Measurements from ENCODE around the gene ZFHX3. TPM values are rescaled to one million over a fixed set of nuclear protein-coding genes. Genes with fewer than 3 reads are reported as not detected.
A peak's percentile ranks its signal among the peaks of the same experiment; 100 is the strongest.
"Not testable (repeated sequence)": the region's sequence is repeated elsewhere in the genome, so short reads cannot be mapped to it uniquely, and the experiment has no call there.

ZFHX3 gene
- total RNA-seq, 6 experiments from 2014 or later: 14.5 to 25.8 (median 15.8) TPM

DNA sequence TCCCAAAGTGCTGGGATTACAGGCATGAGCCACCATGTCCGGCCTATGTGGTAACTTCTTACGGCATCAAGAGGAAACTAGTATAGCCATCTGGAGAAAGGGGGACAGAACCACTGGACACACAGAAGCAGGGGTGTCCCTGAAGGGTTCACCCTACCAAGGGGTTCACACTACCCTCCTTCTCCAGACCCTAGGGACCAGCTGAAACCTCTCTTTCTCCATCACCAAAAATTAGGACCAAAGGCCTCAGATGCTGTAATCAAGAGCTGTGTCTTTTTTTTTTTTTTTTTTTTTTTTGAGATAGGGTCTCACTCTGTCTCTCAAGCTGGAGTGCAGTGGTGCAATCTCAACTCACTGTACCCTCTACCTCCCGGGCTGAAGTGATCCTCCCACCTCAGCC is 33.2 kb downstream of the ZFHX3 start:
- no peak for TF ChIP-seq CTCF (IDR thresholded peaks at IDR 0.05)
- Mint-ChIP-seq H3K9me3 (no peaks in the 10 kb centered on the region), H3K36me3 (ENCODE audit: low read depth) (peaks cover 9% of the 10 kb centered on the region), H3K27me3 (ENCODE audit: insufficient read depth) (peaks cover 2% of the 10 kb centered on the region; the same call in 1 of the 2 replicates), H3K27ac (no peak overlapping the region), H3K4me1 (ENCODE audit: low read depth) (peaks cover 45% of the 10 kb centered on the region), H3K4me3 (no peak overlapping the region)
- DNase-seq: no peak

DNA sequence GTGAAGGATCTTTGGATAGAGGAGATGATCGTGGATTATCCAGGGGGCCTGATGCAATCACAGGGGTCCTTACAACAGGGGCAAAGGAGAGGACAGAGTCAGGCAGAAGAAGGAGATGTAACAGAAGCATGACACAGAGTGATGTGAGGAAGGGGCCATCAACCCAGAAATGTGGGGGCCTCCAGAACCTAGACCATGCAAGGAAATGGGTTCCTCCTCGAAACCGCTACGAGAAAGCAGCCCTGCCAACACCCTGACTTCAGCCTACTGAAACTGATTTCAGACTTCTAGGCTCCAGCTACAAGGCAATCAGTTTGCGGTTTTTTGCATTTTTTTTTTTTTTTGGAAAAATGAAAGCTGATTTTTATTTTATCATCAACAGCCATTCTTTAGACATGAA is 34.0 kb downstream of the ZFHX3 start:
- Mint-ChIP-seq H3K27ac (no peak overlapping the region), H3K4me1 (ENCODE audit: low read depth) (peaks cover 41% of the 10 kb centered on the region), H3K36me3 (ENCODE audit: low read depth) (peaks cover 9% of the 10 kb centered on the region)

GRCh38 chr16:73012341-73012740 is 35.6 kb downstream of the ZFHX3 start:
- no peak for TF ChIP-seq CTCF (IDR thresholded peaks at IDR 0.05)
- DNase-seq: no peak
- Mint-ChIP-seq H3K27me3 (ENCODE audit: insufficient read depth) (no peaks in the 10 kb centered on the region), H3K36me3 (ENCODE audit: low read depth) (peaks cover 9% of the 10 kb centered on the region), H3K4me3 (no peak overlapping the region), H3K9me3 (no peaks in the 10 kb centered on the region), H3K27ac (no peak overlapping the region), H3K4me1 (ENCODE audit: low read depth) (peaks cover 46% of the 10 kb centered on the region)

More for the DNA sequence above, 34.0 kb downstream of the ZFHX3 start:
- no peak for DNase-seq
- no peak overlapping the region for H3K4me3 Mint-ChIP-seq
- no peaks in the 10 kb centered on the region for H3K9me3 Mint-ChIP-seq
- TF ChIP-seq CTCF (IDR thresholded peaks at IDR 0.05): no peak
- peaks cover 2% of the 10 kb centered on the region; the same call in 1 of the 2 replicates for H3K27me3 Mint-ChIP-seq (ENCODE audit: insufficient read depth)

DNA sequence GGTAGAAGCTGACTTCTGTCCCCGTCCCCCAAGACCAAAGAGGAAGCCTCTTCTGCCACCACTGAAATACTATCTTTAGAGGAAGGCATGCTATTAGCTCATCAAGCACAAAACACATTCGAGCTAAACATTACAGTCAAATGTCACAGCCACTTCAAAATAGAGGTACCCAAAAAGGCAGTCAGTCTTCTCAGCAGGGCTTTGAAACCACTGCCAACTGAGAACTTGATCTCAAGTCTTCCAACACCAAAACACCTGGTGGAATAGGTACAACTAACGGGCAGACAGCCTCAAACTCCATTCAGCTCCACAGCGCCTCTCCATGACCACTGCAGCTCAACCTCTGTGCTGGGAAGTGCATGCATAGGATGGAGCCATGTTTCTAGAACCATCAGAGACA is 36.0 kb downstream of the ZFHX3 start:
- no peaks in the 10 kb centered on the region for H3K9me3 Mint-ChIP-seq
- H3K36me3 Mint-ChIP-seq (ENCODE audit: low read depth): peaks cover 9% of the 10 kb centered on the region
- peak; percentile 28 for TF ChIP-seq CTCF (IDR thresholded peaks at IDR 0.05)
- H3K4me3 Mint-ChIP-seq: no peak overlapping the region
- no peak overlapping the region for H3K27ac Mint-ChIP-seq
- no peak for DNase-seq
- peaks cover 42% of the 10 kb centered on the region for H3K4me1 Mint-ChIP-seq (ENCODE audit: low read depth)
- H3K27me3 Mint-ChIP-seq (ENCODE audit: insufficient read depth): no peaks in the 10 kb centered on the region; the same call in 1 of the 2 replicates

DNA sequence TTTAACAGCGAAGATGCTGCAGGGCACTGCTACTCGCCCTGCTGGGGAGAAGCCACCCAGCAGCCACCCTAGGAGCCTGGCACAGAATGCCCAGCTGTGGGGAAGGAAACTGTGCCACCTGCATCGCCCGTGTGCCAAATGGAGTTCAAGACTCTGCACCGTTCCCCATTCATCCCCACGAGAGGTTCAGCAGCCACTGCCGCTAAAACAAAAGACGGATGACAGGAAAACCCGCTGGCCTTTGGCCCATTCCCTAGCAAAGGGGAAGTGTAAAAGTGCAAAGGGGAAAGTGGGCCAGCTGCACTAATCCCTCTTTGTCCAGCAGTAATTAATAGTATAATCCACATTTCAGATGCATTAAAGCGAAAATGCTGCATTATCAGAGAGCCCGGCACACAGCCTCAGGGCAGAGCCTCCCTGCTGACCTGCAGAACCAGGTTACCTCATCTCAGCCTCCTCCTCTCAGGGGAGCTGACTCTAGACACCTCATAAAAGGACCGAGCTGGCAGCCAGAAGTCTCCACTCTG is 37.7 kb downstream of the ZFHX3 start:
- peaks cover 12% of the 10 kb centered on the region for H3K36me3 Mint-ChIP-seq (ENCODE audit: low read depth)
- no peak overlapping the region for H3K27ac Mint-ChIP-seq
- DNase-seq: no peak
- peaks cover 41% of the 10 kb centered on the region for H3K4me1 Mint-ChIP-seq (ENCODE audit: low read depth)
- no peak for TF ChIP-seq CTCF (IDR thresholded peaks at IDR 0.05)
- no peak overlapping the region for H3K4me3 Mint-ChIP-seq
- peaks cover 6% of the 10 kb centered on the region; the same call in 1 of the 2 replicates for H3K9me3 Mint-ChIP-seq
- no peaks in the 10 kb centered on the region; the same call in none of the 2 replicates for H3K27me3 Mint-ChIP-seq (ENCODE audit: insufficient read depth)

DNA sequence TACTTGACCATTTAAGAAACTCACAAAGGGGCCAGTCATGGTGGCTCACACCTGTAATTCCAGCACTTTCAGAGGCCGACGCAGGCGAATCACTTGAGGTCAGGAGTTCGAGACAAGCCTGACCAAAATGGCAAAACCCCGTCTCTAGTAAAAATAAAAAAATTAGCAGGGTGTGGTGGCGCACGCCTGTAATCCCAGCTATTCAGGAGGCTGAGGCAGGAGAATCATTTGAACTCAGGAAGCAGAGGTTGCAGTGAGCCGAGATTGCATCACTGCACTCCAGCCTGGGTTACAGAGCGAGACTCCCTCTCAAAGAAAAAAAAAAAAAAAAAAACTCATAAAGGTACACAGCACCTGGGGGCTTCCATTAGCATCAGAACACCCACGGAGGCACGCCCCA is 38.2 kb downstream of the ZFHX3 start:
- not testable (repeated sequence) for DNase-seq; H3K27ac Mint-ChIP-seq; H3K27me3 Mint-ChIP-seq (ENCODE audit: insufficient read depth); H3K4me3 Mint-ChIP-seq; H3K9me3 Mint-ChIP-seq
- Mint-ChIP-seq H3K36me3 (ENCODE audit: low read depth) (peaks cover 14% of the 10 kb centered on the region), H3K4me1 (ENCODE audit: low read depth) (peaks cover 43% of the 10 kb centered on the region)

Data from HFFc6 (cell line).